PFSK-1 (cell line): Measurements from ENCODE around the gene FAM81A.

Source experiments
- FOXP2 ChIP-seq: optimal IDR thresholded peaks from 2 replicates; pipeline ENCODE3; 2011; ENCODE audit warnings: borderline replicate concordance, control low read depth, inconsistent platforms; ENCODE audit not compliant: insufficient read depth; ENCODE audit errors: extremely low read length, extremely low read depth
- POLR2AphosphoS5 ChIP-seq: IDR thresholded peaks from 2 replicates; pipeline ENCODE4 v1.6.1; 2012; ENCODE audit warnings: low read depth, mild to moderate bottlenecking, control low read depth, low read length, moderate library complexity
- SIN3A ChIP-seq: IDR thresholded peaks from 2 replicates; pipeline ENCODE4 v1.6.1; 2012; ENCODE audit warnings: mild to moderate bottlenecking, low read length, moderate library complexity, borderline replicate concordance; ENCODE audit not compliant: insufficient read depth
- TAF1 ChIP-seq: IDR thresholded peaks from 2 replicates; pipeline ENCODE4 v1.6.1; 2012; ENCODE audit warnings: low read length, control low read depth, borderline replicate concordance; ENCODE audit not compliant: insufficient read depth
- TF ChIP-seq, protein P1 (sequence below), 2 experiments: IDR thresholded peaks; 2 replicates each; pipeline versions ENCODE4 v1.6.1 to v1.8.0; 2011 to 2012; ENCODE audit warnings: low read depth in 2 of 2, low read length in 2 of 2, control low read depth in 1 of 2, inconsistent platforms in 1 of 2, mild to moderate bottlenecking in 1 of 2, moderate library complexity in 1 of 2; ENCODE audit not compliant: insufficient read depth in 1 of 2

FAM81A gene

DNA sequence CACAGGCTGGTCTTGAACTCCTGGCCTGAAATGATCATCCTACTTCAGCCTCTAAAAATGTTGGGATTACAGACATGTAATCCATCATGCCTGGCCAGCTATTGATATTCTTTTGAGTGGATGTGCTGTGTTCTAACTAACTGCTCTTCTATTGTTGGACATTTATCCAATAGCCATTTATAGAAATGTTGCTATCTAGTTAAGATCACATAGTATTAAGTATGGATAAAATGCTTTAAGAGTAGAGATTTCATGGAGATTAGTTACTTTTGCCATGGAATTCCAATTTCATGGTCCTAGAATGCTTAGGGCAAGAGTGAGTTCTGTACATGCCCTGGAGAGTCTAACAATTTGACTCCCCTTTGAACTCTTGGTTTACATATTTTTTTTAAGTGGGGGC lies 10.9 kb downstream of the FAM81A start:
- no peak for TF ChIP-seq TAF1
- no peak for TF ChIP-seq POLR2AphosphoS5
- no peak for TF ChIP-seq FOXP2
- TF ChIP-seq, protein P1, sequence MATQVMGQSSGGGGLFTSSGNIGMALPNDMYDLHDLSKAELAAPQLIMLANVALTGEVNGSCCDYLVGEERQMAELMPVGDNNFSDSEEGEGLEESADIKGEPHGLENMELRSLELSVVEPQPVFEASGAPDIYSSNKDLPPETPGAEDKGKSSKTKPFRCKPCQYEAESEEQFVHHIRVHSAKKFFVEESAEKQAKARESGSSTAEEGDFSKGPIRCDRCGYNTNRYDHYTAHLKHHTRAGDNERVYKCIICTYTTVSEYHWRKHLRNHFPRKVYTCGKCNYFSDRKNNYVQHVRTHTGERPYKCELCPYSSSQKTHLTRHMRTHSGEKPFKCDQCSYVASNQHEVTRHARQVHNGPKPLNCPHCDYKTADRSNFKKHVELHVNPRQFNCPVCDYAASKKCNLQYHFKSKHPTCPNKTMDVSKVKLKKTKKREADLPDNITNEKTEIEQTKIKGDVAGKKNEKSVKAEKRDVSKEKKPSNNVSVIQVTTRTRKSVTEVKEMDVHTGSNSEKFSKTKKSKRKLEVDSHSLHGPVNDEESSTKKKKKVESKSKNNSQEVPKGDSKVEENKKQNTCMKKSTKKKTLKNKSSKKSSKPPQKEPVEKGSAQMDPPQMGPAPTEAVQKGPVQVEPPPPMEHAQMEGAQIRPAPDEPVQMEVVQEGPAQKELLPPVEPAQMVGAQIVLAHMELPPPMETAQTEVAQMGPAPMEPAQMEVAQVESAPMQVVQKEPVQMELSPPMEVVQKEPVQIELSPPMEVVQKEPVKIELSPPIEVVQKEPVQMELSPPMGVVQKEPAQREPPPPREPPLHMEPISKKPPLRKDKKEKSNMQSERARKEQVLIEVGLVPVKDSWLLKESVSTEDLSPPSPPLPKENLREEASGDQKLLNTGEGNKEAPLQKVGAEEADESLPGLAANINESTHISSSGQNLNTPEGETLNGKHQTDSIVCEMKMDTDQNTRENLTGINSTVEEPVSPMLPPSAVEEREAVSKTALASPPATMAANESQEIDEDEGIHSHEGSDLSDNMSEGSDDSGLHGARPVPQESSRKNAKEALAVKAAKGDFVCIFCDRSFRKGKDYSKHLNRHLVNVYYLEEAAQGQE (IDR thresholded peaks at IDR 0.05; ENCODE audit: insufficient read depth in 1 of 2, low read depth in 2 of 2, low read length in 2 of 2): no peak
- TF ChIP-seq SIN3A: no peak

DNA sequence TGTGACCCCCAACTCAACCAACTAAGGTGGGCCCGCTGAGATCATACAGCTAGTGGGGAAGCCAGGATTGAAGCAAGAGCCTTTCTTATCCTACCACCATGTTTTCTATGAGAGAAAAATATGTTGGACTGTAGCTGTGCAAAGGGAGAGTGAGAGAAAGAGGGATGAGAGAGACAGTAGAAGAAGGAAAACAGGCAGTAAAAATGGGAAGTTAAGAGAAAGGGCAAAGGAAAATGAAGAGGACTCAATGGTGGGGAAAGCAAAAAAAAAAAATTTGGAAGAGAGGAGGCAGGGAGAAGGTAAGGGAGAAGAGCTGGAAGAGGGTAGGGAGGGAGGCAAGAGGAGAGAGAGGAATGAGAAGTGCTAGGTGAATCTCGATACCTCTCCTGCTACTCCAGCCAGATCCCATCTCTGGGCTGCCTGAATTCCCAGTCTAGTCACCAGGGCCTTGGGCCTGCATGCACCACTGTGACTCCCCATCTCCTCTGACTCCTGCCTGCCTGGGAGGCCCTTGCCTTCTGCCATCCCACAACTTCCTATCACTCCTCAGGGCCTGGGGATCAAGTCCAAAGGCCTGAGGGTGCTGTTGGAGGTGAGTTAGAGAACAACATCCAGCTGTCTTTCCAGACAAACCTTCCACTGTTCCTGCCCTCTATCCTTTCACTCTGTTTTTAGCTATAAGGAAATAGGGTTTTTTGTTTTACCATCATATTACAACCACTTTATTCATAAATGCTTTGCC lies 15.7 kb downstream of the FAM81A start:
- TF ChIP-seq POLR2AphosphoS5 (no peak), FOXP2 (no peak), SIN3A (no peak), TAF1 (no peak)
- TF ChIP-seq, protein P1 (IDR thresholded peaks at IDR 0.05; ENCODE audit: insufficient read depth in 1 of 2, low read depth in 2 of 2, low read length in 2 of 2): no peak

DNA sequence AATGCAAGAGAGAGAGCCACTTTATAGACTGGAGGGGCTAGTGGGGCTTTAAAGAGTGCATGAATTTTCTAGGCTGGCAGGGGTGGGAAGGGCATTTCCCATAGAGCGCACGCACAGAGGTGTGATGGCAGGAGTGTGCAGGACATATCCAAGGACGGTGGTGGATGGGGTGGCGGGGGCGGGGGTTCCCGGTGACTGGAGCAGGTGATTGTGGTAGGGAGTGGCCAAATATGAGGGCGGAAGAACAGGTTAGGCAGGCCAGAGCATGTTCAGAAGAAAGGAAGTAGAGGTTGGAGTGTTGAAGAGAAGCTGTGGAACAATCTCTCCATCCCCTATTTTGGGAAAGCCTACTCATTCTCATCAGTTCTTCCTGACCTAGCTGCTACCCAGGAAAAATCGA lies 18.1 kb downstream of the FAM81A start:
- no peak for TF ChIP-seq POLR2AphosphoS5

DNA sequence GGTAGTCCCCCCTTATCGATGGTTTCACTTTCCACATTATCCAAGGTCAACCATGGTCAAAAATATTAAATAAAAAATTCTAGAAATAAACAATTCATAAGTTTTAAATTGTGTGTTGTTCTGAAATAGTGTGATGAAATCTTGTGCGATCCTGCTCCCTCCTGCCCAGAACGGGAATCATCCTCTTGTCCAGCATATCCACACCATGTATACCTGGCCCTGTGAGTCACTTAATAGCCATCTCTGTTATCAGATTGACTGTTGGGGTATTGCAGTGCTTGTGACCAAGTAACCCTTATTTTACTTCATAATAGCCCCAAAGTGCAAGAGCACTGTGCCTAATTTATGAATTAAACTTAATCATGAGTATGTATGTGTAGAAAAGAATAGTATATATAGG lies 19.1 kb downstream of the FAM81A start:
- no peak for TF ChIP-seq POLR2AphosphoS5
- no peak for TF ChIP-seq FOXP2
- TF ChIP-seq SIN3A: no peak
- TF ChIP-seq TAF1: no peak
- TF ChIP-seq, protein P1 (IDR thresholded peaks at IDR 0.05; ENCODE audit: insufficient read depth in 1 of 2, low read depth in 2 of 2, low read length in 2 of 2): no peak

DNA sequence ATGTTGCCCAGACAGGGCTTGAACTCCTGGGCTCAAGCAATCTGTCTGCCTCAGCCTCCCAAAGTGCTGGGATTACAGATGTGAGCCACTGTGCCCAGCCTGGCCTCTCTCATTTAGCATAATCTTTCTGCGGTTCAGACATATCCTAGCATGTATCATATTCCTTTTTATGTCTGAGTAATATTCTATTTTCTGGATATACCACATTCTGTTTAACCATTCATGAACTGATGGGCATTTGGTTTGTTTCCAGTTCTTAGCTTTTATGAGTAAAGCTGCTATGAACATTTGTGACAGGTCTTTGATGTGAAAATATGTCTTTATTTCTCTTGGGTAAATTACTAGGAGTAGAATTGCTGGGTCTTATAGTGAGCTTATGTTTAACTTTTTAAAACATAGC lies 23.5 kb downstream of the FAM81A start:
- TF ChIP-seq, protein P1 (IDR thresholded peaks at IDR 0.05; ENCODE audit: insufficient read depth in 1 of 2, low read depth in 2 of 2, low read length in 2 of 2): no peak
- TF ChIP-seq TAF1: no peak
- TF ChIP-seq POLR2AphosphoS5: no peak
- no peak for TF ChIP-seq SIN3A
- no peak for TF ChIP-seq FOXP2
